ENCODE results near the gene TSFM. TPM values are rescaled to one million over a fixed set of nuclear protein-coding genes. Genes with fewer than 3 reads are reported as not detected.
A peak's percentile ranks its signal among the peaks of the same experiment; 100 is the strongest.
"Not testable (repeated sequence)": the region's sequence is repeated elsewhere in the genome, so short reads cannot be mapped to it uniquely, and the experiment has no call there.

Gene TSFM
- total RNA-seq, 1 donor from 2014 or later, result 62.5 TPM

DNA sequence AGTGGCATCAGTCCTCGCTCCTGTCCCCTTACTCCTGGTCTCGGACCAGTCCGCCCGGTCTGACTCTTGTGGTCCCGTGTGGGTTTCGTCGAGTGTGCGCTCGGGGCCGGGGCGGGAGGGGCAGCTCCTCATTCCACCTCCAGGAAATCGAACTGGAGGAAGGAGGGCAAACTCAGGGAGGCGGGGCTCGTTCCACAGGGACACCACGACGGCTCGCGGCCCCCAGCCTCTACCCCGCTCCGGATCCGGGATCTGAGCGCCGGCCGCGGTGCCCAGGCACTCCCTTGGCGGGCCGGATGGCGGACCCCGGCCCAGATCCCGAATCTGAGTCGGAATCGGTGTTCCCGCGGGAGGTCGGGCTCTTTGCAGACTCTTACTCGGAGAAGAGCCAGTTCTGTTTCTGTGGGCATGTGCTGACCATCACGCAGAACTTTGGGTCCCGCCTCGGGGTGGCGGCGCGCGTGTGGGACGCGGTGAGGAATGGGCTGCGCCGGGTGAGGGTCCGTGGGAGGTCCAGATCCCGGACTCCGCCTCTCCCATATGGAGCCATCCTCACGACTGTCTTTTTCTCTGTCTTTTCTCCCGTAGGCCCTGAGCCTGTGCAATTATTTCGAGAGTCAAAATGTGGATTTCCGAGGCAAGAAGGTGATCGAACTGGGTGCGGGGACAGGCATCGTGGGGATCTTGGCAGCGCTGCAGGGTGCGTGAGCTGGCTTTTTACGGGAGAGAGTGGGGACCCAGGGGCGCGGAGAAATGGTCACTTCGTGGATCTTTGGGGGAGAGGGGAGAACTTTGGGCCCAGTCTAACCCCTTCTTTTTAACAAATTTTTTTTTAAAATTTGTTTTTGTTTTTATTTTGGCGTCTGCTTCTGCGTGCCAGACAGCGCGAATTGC, 9.9 kb upstream of the TSFM start, which contains the start of gene EEF1AKMT3:
Gene EEF1AKMT3 (plus strand): TSS at position 186 of the 894 bp plus-strand sequence. CDS start 111 bp downstream, at position 297.
- Mint-ChIP-seq H3K4me3 (peak within 1 kb of the TSS; percentile 97), H3K27ac (peak within 1 kb of the TSS; percentile 99), H3K27me3 (no peaks in the 10 kb centered on the region), H3K36me3 (ENCODE audit: low read depth) (peaks cover 49% of the 10 kb centered on the region), H3K9me3 (no peaks in the 10 kb centered on the region), H3K4me1 (peaks cover 19% of the 10 kb centered on the region)
- DNase-seq, result peak; percentile 85
- intact Hi-C loops (cut with micrococcal nuclease), result loop anchor here (1.0 to 2.0 kb wide), 3 partner anchors 10 to 74 kb away; partner anchors contain the start of genes CDK4, CTDSP2 and TSFM

DNA sequence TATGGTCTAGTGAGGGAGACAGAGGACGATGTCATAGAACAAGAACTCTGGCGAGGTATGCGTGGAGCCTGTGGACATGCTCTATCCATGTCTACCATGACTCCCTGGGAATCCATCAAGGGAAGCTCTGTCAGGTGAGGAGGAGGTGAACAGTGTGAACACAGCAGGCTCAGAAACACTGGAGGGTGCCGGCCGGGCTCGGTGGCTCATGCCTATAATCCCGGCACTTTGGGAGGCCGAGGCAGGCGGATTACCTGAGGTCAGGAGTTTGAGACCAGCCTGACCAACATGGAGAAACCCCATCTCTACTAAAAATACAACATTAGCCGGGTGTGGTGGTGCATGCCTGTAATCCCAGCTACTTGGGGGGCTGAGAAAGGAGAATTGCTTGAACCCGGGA, 8.0 kb upstream of the TSFM start:
- H3K4me3 Mint-ChIP-seq; intact Hi-C loops (cut with micrococcal nuclease); H3K27me3 Mint-ChIP-seq; DNase-seq; H3K9me3 Mint-ChIP-seq; H3K27ac Mint-ChIP-seq: not testable (repeated sequence)
- H3K4me1 Mint-ChIP-seq, result peaks cover 19% of the 10 kb centered on the region
- H3K36me3 Mint-ChIP-seq (ENCODE audit: low read depth), result peaks cover 36% of the 10 kb centered on the region

DNA sequence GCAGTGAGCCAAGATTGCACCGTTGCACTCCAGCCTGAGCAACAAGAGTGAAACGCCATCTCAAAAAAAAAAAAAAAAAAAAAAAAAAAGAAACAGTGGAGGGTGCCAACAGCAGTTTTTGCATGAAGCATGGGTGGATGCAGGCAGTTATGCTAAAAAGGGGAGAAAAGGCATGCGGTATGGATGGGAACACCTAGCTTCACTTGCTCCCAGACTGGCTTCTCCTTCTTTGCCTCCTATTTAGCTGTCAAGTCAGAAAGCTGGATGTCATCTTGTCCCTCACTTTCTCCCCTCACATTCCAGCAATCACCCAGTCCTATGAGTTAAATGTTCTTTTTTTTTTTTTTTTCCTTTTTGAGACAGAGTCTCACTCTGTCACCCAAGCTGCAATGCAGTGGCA, 7.5 kb upstream of the TSFM start:
- H3K36me3 Mint-ChIP-seq (ENCODE audit: low read depth), result peaks cover 32% of the 10 kb centered on the region
- H3K4me3 Mint-ChIP-seq, result no peak overlapping the region
- no peaks in the 10 kb centered on the region for H3K27me3 Mint-ChIP-seq
- no peaks in the 10 kb centered on the region for H3K9me3 Mint-ChIP-seq
- DNase-seq, result no peak
- H3K27ac Mint-ChIP-seq, result no peak overlapping the region
- peaks cover 16% of the 10 kb centered on the region for H3K4me1 Mint-ChIP-seq
- intact Hi-C loops (cut with micrococcal nuclease), result no loop called here

DNA sequence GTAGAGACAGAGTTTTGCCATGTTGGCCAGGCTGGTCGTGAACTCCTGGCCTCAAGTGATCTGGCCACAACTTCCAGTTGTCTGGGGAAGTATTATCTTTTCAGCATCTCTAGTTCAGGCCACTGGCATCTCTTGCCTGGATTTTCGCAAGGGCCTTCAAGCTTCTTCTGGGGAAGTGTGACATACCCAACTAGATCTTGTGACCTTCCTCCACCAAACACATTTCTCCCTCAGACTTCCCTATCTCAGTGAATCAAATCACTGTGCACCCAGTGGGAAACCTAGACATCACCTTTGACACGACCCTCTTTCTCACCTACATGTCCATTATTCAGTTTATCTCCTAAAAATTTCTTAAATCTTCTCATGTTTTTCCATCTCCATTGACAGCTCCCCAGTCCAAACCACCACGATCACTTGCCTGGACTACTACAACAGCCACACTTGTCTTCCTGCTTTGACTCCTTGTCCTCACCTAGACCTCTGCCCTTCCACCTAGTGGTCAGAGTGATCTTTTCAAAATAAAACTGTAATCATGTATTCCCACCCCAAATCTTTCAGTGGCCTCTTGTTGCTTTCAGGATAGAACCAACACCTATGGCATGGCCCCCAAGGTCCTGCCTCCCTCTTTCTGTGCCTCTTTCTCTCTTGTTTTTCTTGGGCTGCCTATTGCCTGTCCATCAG, 6.9 kb upstream of the TSFM start:
- Mint-ChIP-seq H3K27me3 (no peaks in the 10 kb centered on the region), H3K9me3 (no peaks in the 10 kb centered on the region), H3K27ac (no peak overlapping the region), H3K4me1 (peaks cover 16% of the 10 kb centered on the region), H3K36me3 (ENCODE audit: low read depth) (peaks cover 26% of the 10 kb centered on the region), H3K4me3 (no peak overlapping the region)
- no peak for DNase-seq
- intact Hi-C loops (cut with micrococcal nuclease), result no loop called here

DNA sequence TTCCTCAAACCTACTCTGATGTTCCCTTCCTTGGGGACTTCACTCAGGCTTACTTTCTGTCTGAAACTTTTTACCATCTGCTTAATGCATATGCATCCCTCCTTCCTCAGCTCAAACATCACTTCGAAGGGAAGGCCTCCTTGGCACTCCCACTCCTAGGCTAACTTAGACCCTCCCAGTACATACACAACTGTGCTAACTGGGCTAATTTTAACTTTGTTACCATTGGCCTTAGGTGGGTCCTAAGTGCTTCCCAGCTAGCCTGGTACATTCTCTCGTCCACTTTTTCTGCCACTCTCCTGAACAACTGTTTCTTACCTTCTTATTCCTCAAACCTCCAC, 6.4 kb upstream of the TSFM start:
- Mint-ChIP-seq H3K4me3 (no peak overlapping the region), H3K36me3 (ENCODE audit: low read depth) (peaks cover 23% of the 10 kb centered on the region), H3K27ac (no peak overlapping the region), H3K9me3 (no peaks in the 10 kb centered on the region), H3K27me3 (no peaks in the 10 kb centered on the region), H3K4me1 (peaks cover 18% of the 10 kb centered on the region)
- DNase-seq, result no peak
- intact Hi-C loops (cut with micrococcal nuclease), result no loop called here

DNA sequence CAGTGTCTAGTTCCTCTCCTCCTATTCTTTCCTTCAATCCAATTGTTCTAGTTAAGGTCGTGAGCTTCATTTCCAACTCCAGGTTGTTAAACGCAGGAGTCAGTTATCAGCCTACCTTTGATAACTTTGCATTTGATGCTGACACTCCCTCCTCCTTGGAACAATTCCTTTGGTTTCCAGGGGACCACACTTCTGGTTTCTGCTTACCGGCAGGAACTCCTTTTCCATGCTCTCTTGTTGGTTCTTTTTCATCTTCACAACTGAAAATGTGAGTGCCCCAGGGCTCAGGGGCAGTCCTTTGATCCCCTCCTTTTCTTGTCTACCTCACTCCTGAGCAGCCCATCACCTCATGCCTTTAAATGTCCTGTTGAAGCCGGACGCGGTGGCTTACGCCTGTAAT, 5.2 kb upstream of the TSFM start:
- intact Hi-C loops (cut with micrococcal nuclease), result no loop called here
- no peak for DNase-seq
- no peaks in the 10 kb centered on the region for H3K27me3 Mint-ChIP-seq
- peaks cover 24% of the 10 kb centered on the region for H3K4me1 Mint-ChIP-seq
- H3K4me3 Mint-ChIP-seq, result no peak overlapping the region
- no peak overlapping the region for H3K27ac Mint-ChIP-seq
- peaks cover 21% of the 10 kb centered on the region for H3K36me3 Mint-ChIP-seq (ENCODE audit: low read depth)
- H3K9me3 Mint-ChIP-seq, result no peaks in the 10 kb centered on the region

DNA sequence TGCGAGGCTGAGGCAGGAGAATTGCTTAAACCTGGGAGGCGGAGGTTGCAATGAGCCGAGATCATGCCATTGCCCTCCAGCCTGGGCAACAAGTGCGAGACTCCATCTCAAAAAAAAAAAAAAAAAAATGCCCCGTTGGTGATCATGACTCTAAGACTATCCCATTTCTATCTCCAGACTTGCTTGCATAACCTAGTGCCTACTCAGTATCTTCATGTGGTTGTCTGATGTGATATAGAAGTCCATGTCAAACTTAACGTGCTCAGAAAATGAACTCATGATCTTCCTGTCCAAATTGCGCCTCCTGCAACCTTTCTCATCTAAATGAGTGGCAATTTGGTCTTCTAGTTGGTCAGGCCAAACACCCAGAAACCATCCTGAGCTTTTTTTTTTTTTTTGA, 4.7 kb upstream of the TSFM start:
- no peak overlapping the region for H3K27ac Mint-ChIP-seq
- peaks cover 24% of the 10 kb centered on the region for H3K4me1 Mint-ChIP-seq
- no peak overlapping the region for H3K4me3 Mint-ChIP-seq
- peaks cover 26% of the 10 kb centered on the region for H3K36me3 Mint-ChIP-seq (ENCODE audit: low read depth)
- no peaks in the 10 kb centered on the region for H3K9me3 Mint-ChIP-seq
- DNase-seq, result no peak
- intact Hi-C loops (cut with micrococcal nuclease), result no loop called here
- no peaks in the 10 kb centered on the region for H3K27me3 Mint-ChIP-seq

DNA sequence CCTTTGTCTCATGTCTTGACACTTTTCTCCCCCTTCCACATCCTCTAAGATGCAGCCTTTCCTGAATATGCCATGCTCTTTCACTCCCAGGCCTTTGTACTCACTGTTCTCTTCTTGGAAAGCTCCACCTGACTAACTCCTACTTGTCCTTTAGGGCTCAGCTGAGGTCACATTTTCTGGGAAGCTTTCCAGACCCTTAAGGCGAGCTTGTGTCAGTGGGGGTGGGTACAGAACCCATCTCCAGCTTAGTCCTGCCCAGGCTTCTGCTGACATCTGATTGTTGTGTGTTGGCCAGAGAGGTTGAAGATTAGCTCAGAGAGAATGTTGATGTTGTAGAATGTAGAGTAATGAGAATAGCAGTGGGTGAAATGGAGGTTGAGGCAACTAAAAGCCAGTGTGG, 2.9 kb upstream of the TSFM start:
- intact Hi-C loops (cut with micrococcal nuclease), result no loop called here
- Mint-ChIP-seq H3K27me3 (no peaks in the 10 kb centered on the region), H3K4me1 (peaks cover 28% of the 10 kb centered on the region), H3K4me3 (no peak overlapping the region), H3K36me3 (ENCODE audit: low read depth) (peaks cover 30% of the 10 kb centered on the region), H3K27ac (no peak overlapping the region), H3K9me3 (no peaks in the 10 kb centered on the region)
- no peak for DNase-seq

DNA sequence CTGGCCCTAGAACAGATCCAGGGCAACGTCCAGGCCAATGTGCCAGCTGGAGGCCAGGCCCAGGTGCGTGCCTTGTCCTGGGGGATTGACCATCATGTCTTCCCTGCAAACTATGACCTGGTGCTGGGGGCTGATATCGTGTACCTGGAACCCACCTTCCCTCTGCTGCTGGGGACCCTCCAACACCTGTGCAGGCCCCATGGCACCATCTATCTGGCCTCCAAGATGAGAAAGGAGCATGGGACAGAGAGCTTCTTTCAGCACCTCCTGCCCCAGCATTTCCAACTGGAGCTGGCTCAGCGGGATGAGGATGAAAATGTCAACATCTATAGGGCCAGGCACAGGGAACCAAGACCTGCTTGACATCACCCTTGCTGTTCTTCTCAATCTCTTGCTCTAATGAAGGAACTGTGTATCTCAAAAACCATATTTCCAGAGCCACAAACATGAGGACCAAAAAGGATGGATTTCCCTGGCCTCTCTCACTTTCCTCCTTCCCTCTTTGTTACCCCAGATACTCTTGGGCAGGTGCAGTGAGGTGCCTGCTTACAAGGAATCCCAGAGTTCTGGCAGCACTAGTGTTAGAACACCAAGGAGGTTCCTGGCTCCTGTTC, 2.2 kb upstream of the TSFM start:
- intact Hi-C loops (cut with micrococcal nuclease), result no loop called here
- no peaks in the 10 kb centered on the region for H3K9me3 Mint-ChIP-seq
- no peak overlapping the region for H3K4me3 Mint-ChIP-seq
- no peak overlapping the region for H3K27ac Mint-ChIP-seq
- no peaks in the 10 kb centered on the region for H3K27me3 Mint-ChIP-seq
- DNase-seq, result no peak
- H3K36me3 Mint-ChIP-seq (ENCODE audit: low read depth), result peaks cover 30% of the 10 kb centered on the region
- peaks cover 28% of the 10 kb centered on the region for H3K4me1 Mint-ChIP-seq

DNA sequence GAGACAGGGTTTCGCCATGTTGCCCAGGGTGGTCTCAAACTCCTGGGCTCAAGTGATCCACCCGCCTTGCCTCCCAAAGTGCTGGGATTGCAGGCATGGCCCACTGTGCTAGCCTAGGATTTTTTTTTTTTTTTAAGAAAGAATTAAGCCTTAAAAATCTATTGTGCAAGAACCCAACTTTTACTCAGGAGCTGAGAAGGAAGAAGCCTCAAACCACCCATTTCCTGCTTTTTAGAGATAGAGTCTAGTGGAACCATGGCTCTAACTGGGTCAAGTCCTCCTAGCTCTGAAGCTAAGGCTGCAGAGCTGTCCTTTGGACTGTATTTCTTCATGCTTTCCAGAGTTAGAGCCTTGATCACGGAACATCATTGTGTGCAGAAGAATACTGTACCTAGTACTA, 1.3 kb upstream of the TSFM start:
- H3K36me3 Mint-ChIP-seq (ENCODE audit: low read depth), result peaks cover 26% of the 10 kb centered on the region
- H3K4me3 Mint-ChIP-seq, result no peak overlapping the region
- H3K27ac Mint-ChIP-seq, result peak overlapping the region; percentile 99
- intact Hi-C loops (cut with micrococcal nuclease), result no loop called here
- H3K27me3 Mint-ChIP-seq, result no peaks in the 10 kb centered on the region
- no peaks in the 10 kb centered on the region for H3K9me3 Mint-ChIP-seq
- DNase-seq, result no peak
- H3K4me1 Mint-ChIP-seq, result peaks cover 26% of the 10 kb centered on the region

DNA sequence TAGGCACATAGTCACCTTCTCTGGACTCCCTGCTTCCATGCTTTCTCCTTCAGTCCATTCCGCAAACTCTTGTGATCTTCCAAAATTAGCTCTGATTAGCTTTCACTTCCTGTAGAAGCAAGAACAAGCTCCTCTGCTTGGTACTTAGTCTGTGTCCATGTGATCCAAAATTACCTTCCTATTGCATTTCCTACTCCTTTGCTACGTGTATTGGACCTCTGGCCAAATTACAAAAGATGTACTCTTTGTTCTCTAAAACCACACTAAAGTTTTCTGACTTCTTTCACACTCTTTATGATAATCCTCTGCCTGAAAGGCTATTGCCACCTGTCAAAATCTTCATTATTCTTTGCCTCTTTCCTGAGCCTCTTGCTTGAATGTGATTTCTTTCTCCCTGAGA, 786 bp upstream of the TSFM start:
- intact Hi-C loops (cut with micrococcal nuclease), result loop anchor here (1.0 to 2.0 kb wide), 3 partner anchors 10 to 117 kb away; partner anchors contain the start of genes CTDSP2, EEF1AKMT3 and METTL1
- DNase-seq, result no peak
- Mint-ChIP-seq H3K27me3 (no peaks in the 10 kb centered on the region), H3K9me3 (no peaks in the 10 kb centered on the region), H3K27ac (peak overlapping the region; percentile 99), H3K4me3 (peak overlapping the region; percentile 99), H3K4me1 (peaks cover 30% of the 10 kb centered on the region), H3K36me3 (ENCODE audit: low read depth) (peaks cover 29% of the 10 kb centered on the region)

DNA sequence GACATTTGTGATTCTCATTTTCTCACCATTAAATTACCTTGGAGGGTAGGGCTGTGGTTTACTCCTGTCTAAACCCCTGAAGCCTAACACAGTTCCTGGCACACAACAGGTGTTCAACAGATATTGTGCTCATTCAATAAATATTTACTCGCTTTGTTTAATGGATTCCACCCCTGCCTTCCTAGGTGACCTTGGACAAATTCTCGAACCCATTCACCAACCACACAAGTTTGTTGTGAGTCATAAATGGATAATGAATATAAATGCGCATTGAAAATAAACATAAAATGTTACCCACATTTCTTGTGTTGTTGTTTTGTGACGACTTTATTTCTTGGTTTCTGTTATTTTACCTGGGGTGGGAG, 362 bp upstream of the TSFM start:
- H3K4me1 Mint-ChIP-seq, result peaks cover 30% of the 10 kb centered on the region
- H3K9me3 Mint-ChIP-seq, result no peaks in the 10 kb centered on the region
- no peaks in the 10 kb centered on the region for H3K27me3 Mint-ChIP-seq
- DNase-seq, result no peak
- peak overlapping the region; percentile 99 for H3K4me3 Mint-ChIP-seq
- peak overlapping the region; percentile 99 for H3K27ac Mint-ChIP-seq
- peaks cover 28% of the 10 kb centered on the region for H3K36me3 Mint-ChIP-seq (ENCODE audit: low read depth)
- intact Hi-C loops (cut with micrococcal nuclease), result loop anchor here (1.0 to 2.0 kb wide), 3 partner anchors 10 to 117 kb away; partner anchors contain the start of genes CTDSP2, EEF1AKMT3 and METTL1

DNA sequence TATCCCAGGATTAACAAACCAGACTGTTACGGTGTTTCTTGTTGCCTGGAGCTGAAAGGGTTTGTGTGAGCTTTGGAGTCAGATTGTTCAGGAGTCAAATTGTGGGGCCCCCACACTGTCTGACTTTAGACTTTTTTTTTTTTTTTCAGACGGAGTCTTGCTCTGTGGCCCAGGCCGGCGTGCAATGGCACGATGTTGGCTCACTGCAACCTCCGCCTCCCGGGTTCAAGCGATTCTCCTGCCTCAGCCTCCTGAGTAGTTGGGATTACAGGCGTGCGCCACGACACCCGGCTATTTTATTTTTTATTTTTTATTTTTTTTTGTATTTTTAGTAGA, 847 bp downstream of the TSFM start:
- peaks cover 36% of the 10 kb centered on the region for H3K36me3 Mint-ChIP-seq (ENCODE audit: low read depth)
- no peaks in the 10 kb centered on the region for H3K9me3 Mint-ChIP-seq
- intact Hi-C loops (cut with micrococcal nuclease), result loop anchor here (2.0 kb wide), 2 partner anchors 63 to 115 kb away; partner anchors contain the start of gene CTDSP2
- peaks cover 30% of the 10 kb centered on the region for H3K4me1 Mint-ChIP-seq
- peak overlapping the region; percentile 99 for H3K4me3 Mint-ChIP-seq
- DNase-seq, result no peak
- peak overlapping the region; percentile 99 for H3K27ac Mint-ChIP-seq
- H3K27me3 Mint-ChIP-seq, result no peaks in the 10 kb centered on the region

DNA sequence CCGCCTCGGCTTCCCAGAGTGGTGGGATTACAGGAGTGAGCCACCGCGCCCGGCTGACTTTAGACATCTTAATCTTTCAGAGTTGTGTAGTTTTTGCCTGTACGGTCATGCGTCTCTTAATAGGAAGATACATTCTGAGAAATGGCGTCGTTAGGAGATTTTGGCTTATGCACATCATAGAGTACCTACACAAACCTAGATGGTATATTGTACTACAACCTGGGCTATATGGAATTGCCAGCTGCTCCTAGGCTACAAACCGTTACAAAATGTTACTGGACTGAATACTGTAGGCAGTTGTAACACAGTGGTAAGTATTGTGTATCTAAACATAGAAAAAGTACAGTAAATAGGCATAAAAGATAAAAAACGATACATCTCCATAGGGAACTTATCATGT, 1.3 kb downstream of the TSFM start:
- intact Hi-C loops (cut with micrococcal nuclease), result loop anchor here (2.0 kb wide), 2 partner anchors 63 to 115 kb away; partner anchors contain the start of gene CTDSP2
- no peaks in the 10 kb centered on the region for H3K9me3 Mint-ChIP-seq
- peak overlapping the region; percentile 45 for H3K27ac Mint-ChIP-seq
- H3K27me3 Mint-ChIP-seq, result no peaks in the 10 kb centered on the region
- H3K4me3 Mint-ChIP-seq, result peak overlapping the region; percentile 76
- peaks cover 30% of the 10 kb centered on the region for H3K4me1 Mint-ChIP-seq
- DNase-seq, result no peak
- peaks cover 40% of the 10 kb centered on the region for H3K36me3 Mint-ChIP-seq (ENCODE audit: low read depth)
